Kidney epithelial cell (primary cell): ENCODE data around the gene ARSJ. TPM values are rescaled to one million over a fixed set of nuclear protein-coding genes. Genes with fewer than 3 reads are reported as not detected.

Experiments used
- DNase-seq: peaks from one replicate; pipeline ENCODE4 v3.0.0-alpha.2; 2010; ENCODE audit warnings: low read depth
- H3K27me3 ChIP-seq: 2 replicates; pipeline ENCODE4 v1.6.0; 2011; ENCODE audit warnings: low read length; ENCODE audit not compliant: control insufficient read depth, insufficient read depth
- H3K36me3 ChIP-seq: 2 replicates; pipeline ENCODE4 v1.5.1; 2011; ENCODE audit warnings: low read length; ENCODE audit not compliant: control insufficient read depth, insufficient read depth
- H3K4me3 ChIP-seq: 2 replicates; pipeline ENCODE4 v1.5.1; 2011; ENCODE audit warnings: low read depth, mild to moderate bottlenecking, control low read depth, low read length
- CTCF ChIP-seq: IDR thresholded peaks from 2 replicates; pipeline ENCODE4 v1.5.1; 2011; ENCODE audit warnings: mild to moderate bottlenecking, moderate library complexity, low read length, control low read depth, inconsistent platforms; ENCODE audit not compliant: insufficient read depth, poor library complexity, severe bottlenecking
- total RNA-seq: library from RNA; depleted of rRNA; stranded (reverse); fragments of >200 nt; gene quantifications from 2 replicates; pipeline ENCODE4 v1.2.3, GENCODE V29; 2015

The ARSJ gene
- total RNA-seq, 1 donor from 2014 or later = 13.8 TPM

- DNase-seq = no peak
- Histone ChIP-seq H3K4me3 (no peak overlapping the region), H3K36me3 (no peaks in the 10 kb centered on the region), H3K27me3 (no peaks in the 10 kb centered on the region)
- no peak for TF ChIP-seq CTCF
Observed at GRCh38 chr4:113851816-113852215, 127.6 kb downstream of the ARSJ start.

Other genes with a start within 250 kb of the ARSJ start
- gene CAMK2D, start 217.9 kb downstream of the ARSJ start, total RNA-seq = 28.1 and 36.2 TPM in 2 replicates